Measurements from ENCODE around the gene HSD17B12. TPM values are rescaled to one million over a fixed set of nuclear protein-coding genes. Genes with fewer than 3 reads are reported as not detected.

Gene HSD17B12
- total RNA-seq, 4 donors from 2014 or later, result 27.9 to 161 (median 99.8) TPM

- no peak overlapping the region for H3K4me3 ChIP-seq
- no peaks in the 10 kb centered on the region for H3K4me1 ChIP-seq
- TF ChIP-seq, protein P1, sequence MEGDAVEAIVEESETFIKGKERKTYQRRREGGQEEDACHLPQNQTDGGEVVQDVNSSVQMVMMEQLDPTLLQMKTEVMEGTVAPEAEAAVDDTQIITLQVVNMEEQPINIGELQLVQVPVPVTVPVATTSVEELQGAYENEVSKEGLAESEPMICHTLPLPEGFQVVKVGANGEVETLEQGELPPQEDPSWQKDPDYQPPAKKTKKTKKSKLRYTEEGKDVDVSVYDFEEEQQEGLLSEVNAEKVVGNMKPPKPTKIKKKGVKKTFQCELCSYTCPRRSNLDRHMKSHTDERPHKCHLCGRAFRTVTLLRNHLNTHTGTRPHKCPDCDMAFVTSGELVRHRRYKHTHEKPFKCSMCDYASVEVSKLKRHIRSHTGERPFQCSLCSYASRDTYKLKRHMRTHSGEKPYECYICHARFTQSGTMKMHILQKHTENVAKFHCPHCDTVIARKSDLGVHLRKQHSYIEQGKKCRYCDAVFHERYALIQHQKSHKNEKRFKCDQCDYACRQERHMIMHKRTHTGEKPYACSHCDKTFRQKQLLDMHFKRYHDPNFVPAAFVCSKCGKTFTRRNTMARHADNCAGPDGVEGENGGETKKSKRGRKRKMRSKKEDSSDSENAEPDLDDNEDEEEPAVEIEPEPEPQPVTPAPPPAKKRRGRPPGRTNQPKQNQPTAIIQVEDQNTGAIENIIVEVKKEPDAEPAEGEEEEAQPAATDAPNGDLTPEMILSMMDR (IDR thresholded peaks at IDR 0.05), result no peak
- no peak for TF ChIP-seq POLR2A (IDR thresholded peaks at IDR 0.05)
- no peaks in the 10 kb centered on the region for H3K9me3 ChIP-seq
- no peak for DNase-seq
- intact Hi-C loops (cut with DNase I; ENCODE audit: low total_unique reads), result no loop called here
- no peaks in the 10 kb centered on the region for H3K27me3 ChIP-seq
- no peak overlapping the region for H3K27ac ChIP-seq
- H3K36me3 ChIP-seq, result no peaks in the 10 kb centered on the region
Measured at GRCh38 chr11:43835104-43835503, 154.6 kb downstream of the HSD17B12 start.

GRCh38 chr11:43837879-43838278 lies 157.3 kb downstream of the HSD17B12 start:
- DNase-seq, result no peak
- no peak overlapping the region for H3K4me3 ChIP-seq
- no peaks in the 10 kb centered on the region for H3K4me1 ChIP-seq
- H3K27ac ChIP-seq, result no peak overlapping the region
- no peaks in the 10 kb centered on the region for H3K36me3 ChIP-seq
- intact Hi-C loops (cut with DNase I; ENCODE audit: low total_unique reads), result no loop called here
- H3K9me3 ChIP-seq, result no peaks in the 10 kb centered on the region
- no peak for TF ChIP-seq POLR2A (IDR thresholded peaks at IDR 0.05)
- TF ChIP-seq, protein P1 (IDR thresholded peaks at IDR 0.05), result no peak
- H3K27me3 ChIP-seq, result no peaks in the 10 kb centered on the region

GRCh38 chr11:43842021-43842420 lies 161.5 kb downstream of the HSD17B12 start:
- no peak for DNase-seq
- Histone ChIP-seq H3K27ac (no peak overlapping the region), H3K4me1 (no peaks in the 10 kb centered on the region), H3K36me3 (no peaks in the 10 kb centered on the region), H3K9me3 (no peaks in the 10 kb centered on the region), H3K4me3 (no peak overlapping the region), H3K27me3 (no peaks in the 10 kb centered on the region)
- TF ChIP-seq, protein P1 (IDR thresholded peaks at IDR 0.05), result no peak
- no peak for TF ChIP-seq POLR2A (IDR thresholded peaks at IDR 0.05)
- intact Hi-C loops (cut with DNase I; ENCODE audit: low total_unique reads), result no loop called here

GRCh38 chr11:43845816-43846215 lies 165.3 kb downstream of the HSD17B12 start:
- Histone ChIP-seq H3K4me1 (no peaks in the 10 kb centered on the region), H3K9me3 (no peaks in the 10 kb centered on the region), H3K27ac (no peak overlapping the region), H3K4me3 (no peak overlapping the region), H3K27me3 (no peaks in the 10 kb centered on the region), H3K36me3 (no peaks in the 10 kb centered on the region)
- no peak for DNase-seq
- TF ChIP-seq POLR2A (IDR thresholded peaks at IDR 0.05), result no peak
- TF ChIP-seq, protein P1 (IDR thresholded peaks at IDR 0.05), result no peak
- intact Hi-C loops (cut with DNase I; ENCODE audit: low total_unique reads), result no loop called here

- no peaks in the 10 kb centered on the region for H3K27me3 ChIP-seq
- peak; percentile 31 to 33 for DNase-seq
- intact Hi-C loops (cut with DNase I; ENCODE audit: low total_unique reads), result no loop called here
- H3K36me3 ChIP-seq, result no peaks in the 10 kb centered on the region
- H3K4me1 ChIP-seq, result no peaks in the 10 kb centered on the region
- TF ChIP-seq, protein P1 (IDR thresholded peaks at IDR 0.05), result peak; percentile 39 to 61 (median 60)
- TF ChIP-seq POLR2A (IDR thresholded peaks at IDR 0.05), result no peak
- H3K27ac ChIP-seq, result no peak overlapping the region
- no peak overlapping the region for H3K4me3 ChIP-seq
- H3K9me3 ChIP-seq, result no peaks in the 10 kb centered on the region
Measured at GRCh38 chr11:43852057-43852636, 171.6 kb downstream of the HSD17B12 start.
